ENCODE results near the gene ANKS1B.

The ANKS1B gene

DNA sequence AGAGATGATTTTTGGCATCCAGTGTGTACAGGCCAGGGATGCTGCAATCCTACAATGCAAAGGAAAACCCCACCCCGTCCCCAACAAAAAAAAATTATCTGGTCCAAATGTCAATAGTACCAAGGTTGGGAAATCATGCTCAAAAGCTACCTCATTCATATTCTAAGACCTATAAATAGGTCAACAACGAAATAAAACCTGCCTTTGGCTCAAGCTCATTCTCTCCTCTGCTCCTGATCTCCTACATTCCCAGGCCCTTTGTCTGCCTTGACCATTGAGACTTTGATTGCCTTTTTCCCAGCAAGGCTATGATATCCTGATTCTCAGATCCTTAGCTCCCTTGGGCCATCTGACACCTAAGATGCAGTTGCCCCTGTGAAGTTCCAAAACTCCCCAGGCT is 30.0 kb downstream of the ANKS1B start:
- H3K9me3 ChIP-seq (ENCODE audit: control insufficient read depth, insufficient read depth, low read depth, low read length) = no peaks in the 10 kb centered on the region; the same call in 1 of the 2 replicates
- TF ChIP-seq GLIS2 (tag by site-specific recombination; IDR thresholded peaks at IDR 0.05) = no peak
- TF ChIP-seq ZNF624 (tag by site-specific recombination; IDR thresholded peaks at IDR 0.05) = no peak
- no peak for TF ChIP-seq ZNF776 (tag by site-specific recombination; IDR thresholded peaks at IDR 0.05; ENCODE audit: borderline replicate concordance)
- no peak for TF ChIP-seq MYNN (tag by site-specific recombination; IDR thresholded peaks at IDR 0.05; ENCODE audit: borderline replicate concordance)
- TF ChIP-seq, protein P1, sequence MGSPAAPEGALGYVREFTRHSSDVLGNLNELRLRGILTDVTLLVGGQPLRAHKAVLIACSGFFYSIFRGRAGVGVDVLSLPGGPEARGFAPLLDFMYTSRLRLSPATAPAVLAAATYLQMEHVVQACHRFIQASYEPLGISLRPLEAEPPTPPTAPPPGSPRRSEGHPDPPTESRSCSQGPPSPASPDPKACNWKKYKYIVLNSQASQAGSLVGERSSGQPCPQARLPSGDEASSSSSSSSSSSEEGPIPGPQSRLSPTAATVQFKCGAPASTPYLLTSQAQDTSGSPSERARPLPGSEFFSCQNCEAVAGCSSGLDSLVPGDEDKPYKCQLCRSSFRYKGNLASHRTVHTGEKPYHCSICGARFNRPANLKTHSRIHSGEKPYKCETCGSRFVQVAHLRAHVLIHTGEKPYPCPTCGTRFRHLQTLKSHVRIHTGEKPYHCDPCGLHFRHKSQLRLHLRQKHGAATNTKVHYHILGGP (tag by site-specific recombination; IDR thresholded peaks at IDR 0.05) = no peak
- TF ChIP-seq, protein P2, sequence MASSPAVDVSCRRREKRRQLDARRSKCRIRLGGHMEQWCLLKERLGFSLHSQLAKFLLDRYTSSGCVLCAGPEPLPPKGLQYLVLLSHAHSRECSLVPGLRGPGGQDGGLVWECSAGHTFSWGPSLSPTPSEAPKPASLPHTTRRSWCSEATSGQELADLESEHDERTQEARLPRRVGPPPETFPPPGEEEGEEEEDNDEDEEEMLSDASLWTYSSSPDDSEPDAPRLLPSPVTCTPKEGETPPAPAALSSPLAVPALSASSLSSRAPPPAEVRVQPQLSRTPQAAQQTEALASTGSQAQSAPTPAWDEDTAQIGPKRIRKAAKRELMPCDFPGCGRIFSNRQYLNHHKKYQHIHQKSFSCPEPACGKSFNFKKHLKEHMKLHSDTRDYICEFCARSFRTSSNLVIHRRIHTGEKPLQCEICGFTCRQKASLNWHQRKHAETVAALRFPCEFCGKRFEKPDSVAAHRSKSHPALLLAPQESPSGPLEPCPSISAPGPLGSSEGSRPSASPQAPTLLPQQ (tag by site-specific recombination; IDR thresholded peaks at IDR 0.05) = no peak
- no peak for TF ChIP-seq ZNF501 (tag by site-specific recombination; IDR thresholded peaks at IDR 0.05)
- TF ChIP-seq, protein P3, sequence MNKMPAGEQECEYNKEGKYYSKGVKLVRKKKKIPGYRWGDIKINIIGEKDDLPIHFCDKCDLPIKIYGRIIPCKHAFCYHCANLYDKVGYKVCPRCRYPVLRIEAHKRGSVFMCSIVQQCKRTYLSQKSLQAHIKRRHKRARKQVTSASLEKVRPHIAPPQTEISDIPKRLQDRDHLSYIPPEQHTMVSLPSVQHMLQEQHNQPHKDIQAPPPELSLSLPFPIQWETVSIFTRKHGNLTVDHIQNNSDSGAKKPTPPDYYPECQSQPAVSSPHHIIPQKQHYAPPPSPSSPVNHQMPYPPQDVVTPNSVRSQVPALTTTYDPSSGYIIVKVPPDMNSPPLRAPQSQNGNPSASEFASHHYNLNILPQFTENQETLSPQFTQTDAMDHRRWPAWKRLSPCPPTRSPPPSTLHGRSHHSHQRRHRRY (tag by site-specific recombination; IDR thresholded peaks at IDR 0.05) = no peak
- TF ChIP-seq, protein P4, sequence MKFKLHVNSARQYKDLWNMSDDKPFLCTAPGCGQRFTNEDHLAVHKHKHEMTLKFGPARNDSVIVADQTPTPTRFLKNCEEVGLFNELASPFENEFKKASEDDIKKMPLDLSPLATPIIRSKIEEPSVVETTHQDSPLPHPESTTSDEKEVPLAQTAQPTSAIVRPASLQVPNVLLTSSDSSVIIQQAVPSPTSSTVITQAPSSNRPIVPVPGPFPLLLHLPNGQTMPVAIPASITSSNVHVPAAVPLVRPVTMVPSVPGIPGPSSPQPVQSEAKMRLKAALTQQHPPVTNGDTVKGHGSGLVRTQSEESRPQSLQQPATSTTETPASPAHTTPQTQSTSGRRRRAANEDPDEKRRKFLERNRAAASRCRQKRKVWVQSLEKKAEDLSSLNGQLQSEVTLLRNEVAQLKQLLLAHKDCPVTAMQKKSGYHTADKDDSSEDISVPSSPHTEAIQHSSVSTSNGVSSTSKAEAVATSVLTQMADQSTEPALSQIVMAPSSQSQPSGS (tag by site-specific recombination; IDR thresholded peaks at IDR 0.05; ENCODE audit: low read depth) = no peak
- H3K36me3 ChIP-seq (ENCODE audit: control insufficient read depth in 2 of 2, insufficient read depth in 1 of 2, low read length in 2 of 2) = no peaks in the 10 kb centered on the region
- POLR2A ChIA-PET = no interaction called here
- peaks cover 4% of the 10 kb centered on the region for H3K4me1 ChIP-seq (ENCODE audit: control insufficient read depth, insufficient read depth, low read length)
- no peak overlapping the region for H3K4me3 ChIP-seq (ENCODE audit: low read depth, low read length)
- H3K27ac ChIP-seq (ENCODE audit: extremely low read depth, low read depth, low read length) = no peak overlapping the region
- CTCF ChIA-PET = no interaction called here

DNA sequence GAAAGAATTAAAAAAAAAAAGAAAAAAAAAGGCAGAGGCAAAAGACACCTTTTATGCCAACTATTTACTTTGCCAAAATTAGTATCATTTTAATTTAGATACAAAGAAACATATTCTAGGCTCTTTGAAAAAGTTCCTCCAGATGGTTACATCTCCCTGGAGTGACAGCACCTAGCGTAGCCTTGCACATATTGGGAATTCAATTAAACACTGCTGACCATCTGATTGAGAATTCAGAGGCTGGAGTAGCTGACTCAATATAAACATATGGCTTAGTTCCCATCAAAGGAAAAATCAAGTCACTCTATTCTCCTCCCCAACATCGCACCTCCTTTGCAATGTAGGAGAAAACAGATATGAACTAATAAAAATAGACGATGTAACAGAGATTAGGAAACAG is 36.4 kb downstream of the ANKS1B start:
- H3K27ac ChIP-seq (ENCODE audit: extremely low read depth, low read depth, low read length) = no peak overlapping the region
- no peaks in the 10 kb centered on the region for H3K4me1 ChIP-seq (ENCODE audit: control insufficient read depth, insufficient read depth, low read length)
- no peak overlapping the region for H3K4me3 ChIP-seq (ENCODE audit: low read depth, low read length)
- no peaks in the 10 kb centered on the region; the same call in 1 of the 2 replicates for H3K9me3 ChIP-seq (ENCODE audit: control insufficient read depth, insufficient read depth, low read depth, low read length)
- ChIA-PET POLR2A (no interaction called here), CTCF (interaction anchor here (0.7 kb wide), 1 partner anchor 11 kb away, joined by 3 read pairs; no protein-coding TSS in a partner anchor)
- no peaks in the 10 kb centered on the region for H3K36me3 ChIP-seq (ENCODE audit: control insufficient read depth in 2 of 2, insufficient read depth in 1 of 2, low read length in 2 of 2)
- TF ChIP-seq ZNF174 (tag by site-specific recombination; IDR thresholded peaks at IDR 0.05) (no peak), TCF7L2 (IDR thresholded peaks at IDR 0.05; ENCODE audit: borderline replicate concordance, low read depth, low read length) (no peak), ZNF211 (tag by site-specific recombination; IDR thresholded peaks at IDR 0.05; ENCODE audit: low read depth) (no peak), ZNF366 (tag by site-specific recombination; conservative IDR thresholded peaks at IDR 0.05) (no peak), GFI1B (tag by site-specific recombination; IDR thresholded peaks at IDR 0.05) (no peak), ZBTB8A (tag by site-specific recombination; IDR thresholded peaks at IDR 0.05) (no peak), ZNF791 (tag by site-specific recombination; IDR thresholded peaks at IDR 0.05) (no peak), ZNF768 (tag by site-specific recombination; IDR thresholded peaks at IDR 0.05) (no peak), ZNF521 (tag by site-specific recombination; IDR thresholded peaks at IDR 0.05) (no peak), ZNF202 (tag by site-specific recombination; IDR thresholded peaks at IDR 0.05; ENCODE audit: borderline replicate concordance) (no peak), ZSCAN23 (tag by site-specific recombination; IDR thresholded peaks at IDR 0.05) (no peak), SCRT2 (tag by site-specific recombination; IDR thresholded peaks at IDR 0.05) (no peak), GLIS2 (tag by site-specific recombination; IDR thresholded peaks at IDR 0.05) (no peak), HOXD13 (CRISPR knock-in tag; IDR thresholded peaks at IDR 0.05; ENCODE audit: borderline replicate concordance) (no peak)
- TF ChIP-seq, protein P5, sequence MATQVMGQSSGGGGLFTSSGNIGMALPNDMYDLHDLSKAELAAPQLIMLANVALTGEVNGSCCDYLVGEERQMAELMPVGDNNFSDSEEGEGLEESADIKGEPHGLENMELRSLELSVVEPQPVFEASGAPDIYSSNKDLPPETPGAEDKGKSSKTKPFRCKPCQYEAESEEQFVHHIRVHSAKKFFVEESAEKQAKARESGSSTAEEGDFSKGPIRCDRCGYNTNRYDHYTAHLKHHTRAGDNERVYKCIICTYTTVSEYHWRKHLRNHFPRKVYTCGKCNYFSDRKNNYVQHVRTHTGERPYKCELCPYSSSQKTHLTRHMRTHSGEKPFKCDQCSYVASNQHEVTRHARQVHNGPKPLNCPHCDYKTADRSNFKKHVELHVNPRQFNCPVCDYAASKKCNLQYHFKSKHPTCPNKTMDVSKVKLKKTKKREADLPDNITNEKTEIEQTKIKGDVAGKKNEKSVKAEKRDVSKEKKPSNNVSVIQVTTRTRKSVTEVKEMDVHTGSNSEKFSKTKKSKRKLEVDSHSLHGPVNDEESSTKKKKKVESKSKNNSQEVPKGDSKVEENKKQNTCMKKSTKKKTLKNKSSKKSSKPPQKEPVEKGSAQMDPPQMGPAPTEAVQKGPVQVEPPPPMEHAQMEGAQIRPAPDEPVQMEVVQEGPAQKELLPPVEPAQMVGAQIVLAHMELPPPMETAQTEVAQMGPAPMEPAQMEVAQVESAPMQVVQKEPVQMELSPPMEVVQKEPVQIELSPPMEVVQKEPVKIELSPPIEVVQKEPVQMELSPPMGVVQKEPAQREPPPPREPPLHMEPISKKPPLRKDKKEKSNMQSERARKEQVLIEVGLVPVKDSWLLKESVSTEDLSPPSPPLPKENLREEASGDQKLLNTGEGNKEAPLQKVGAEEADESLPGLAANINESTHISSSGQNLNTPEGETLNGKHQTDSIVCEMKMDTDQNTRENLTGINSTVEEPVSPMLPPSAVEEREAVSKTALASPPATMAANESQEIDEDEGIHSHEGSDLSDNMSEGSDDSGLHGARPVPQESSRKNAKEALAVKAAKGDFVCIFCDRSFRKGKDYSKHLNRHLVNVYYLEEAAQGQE (tag by site-specific recombination; IDR thresholded peaks at IDR 0.05) = no peak
- TF ChIP-seq, protein P6, sequence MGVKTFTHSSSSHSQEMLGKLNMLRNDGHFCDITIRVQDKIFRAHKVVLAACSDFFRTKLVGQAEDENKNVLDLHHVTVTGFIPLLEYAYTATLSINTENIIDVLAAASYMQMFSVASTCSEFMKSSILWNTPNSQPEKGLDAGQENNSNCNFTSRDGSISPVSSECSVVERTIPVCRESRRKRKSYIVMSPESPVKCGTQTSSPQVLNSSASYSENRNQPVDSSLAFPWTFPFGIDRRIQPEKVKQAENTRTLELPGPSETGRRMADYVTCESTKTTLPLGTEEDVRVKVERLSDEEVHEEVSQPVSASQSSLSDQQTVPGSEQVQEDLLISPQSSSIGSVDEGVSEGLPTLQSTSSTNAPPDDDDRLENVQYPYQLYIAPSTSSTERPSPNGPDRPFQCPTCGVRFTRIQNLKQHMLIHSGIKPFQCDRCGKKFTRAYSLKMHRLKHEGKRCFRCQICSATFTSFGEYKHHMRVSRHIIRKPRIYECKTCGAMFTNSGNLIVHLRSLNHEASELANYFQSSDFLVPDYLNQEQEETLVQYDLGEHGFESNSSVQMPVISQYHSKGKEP (tag by site-specific recombination; IDR thresholded peaks at IDR 0.05) = no peak
- TF ChIP-seq, protein P7, sequence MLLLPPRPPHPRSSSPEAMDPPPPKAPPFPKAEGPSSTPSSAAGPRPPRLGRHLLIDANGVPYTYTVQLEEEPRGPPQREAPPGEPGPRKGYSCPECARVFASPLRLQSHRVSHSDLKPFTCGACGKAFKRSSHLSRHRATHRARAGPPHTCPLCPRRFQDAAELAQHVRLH (tag by site-specific recombination; IDR thresholded peaks at IDR 0.05) = no peak

All from HEK293 (cell line).